ENCODE data around the gene RRP1.

The RRP1 gene

DNA sequence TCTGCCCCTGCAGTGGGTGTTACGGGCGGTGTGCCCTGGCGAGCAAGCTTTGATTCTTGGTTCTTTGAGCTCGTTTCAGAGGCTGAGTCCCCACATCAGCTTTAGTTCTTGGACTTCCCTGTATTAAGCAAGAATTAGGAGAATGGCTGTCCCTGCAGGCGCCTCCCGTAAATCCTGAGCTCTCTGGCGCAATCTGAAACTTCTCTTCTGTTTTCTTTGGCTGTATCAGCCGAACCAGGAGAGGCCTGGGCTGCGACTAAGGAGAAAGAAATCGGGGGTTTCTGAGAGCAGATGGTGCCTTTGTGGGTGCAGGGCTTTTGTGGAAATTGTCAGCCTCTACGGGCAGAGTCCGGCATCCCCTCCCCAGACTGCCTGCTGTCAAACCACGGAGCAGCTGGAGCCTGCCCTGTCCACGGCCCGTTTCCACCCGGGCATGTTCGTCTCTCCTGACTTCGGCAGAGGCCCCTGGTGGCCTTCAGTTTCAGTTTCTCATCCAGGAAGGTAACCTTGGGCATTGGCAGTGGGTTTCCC, 31.2 kb upstream of the RRP1 start:
- no peak for DNase-seq (ENCODE audit: low read depth in 2 of 3, low spot score in 2 of 3)

DNA sequence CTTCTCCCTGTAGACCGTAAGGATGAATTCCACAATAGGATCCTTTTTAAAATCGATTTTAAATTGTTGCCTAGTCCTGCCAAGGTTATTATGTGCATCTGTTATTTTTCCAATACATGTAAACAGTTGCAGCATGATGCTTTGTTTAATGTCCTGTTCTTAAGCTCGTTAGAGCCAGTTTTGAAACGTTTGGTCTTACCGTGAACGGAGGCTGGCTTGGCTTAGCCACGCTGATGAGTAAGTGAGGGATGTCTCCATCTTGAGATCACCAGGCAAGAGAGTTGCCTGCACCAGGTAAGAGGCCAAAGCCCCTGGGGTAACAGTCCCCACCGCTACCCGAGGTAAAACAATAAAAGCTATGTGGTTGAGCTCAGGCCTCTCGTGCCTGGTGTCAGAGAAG, 30.6 kb upstream of the RRP1 start:
- DNase-seq (ENCODE audit: low read depth in 2 of 3, low spot score in 2 of 3): no peak

- DNase-seq (ENCODE audit: low read depth in 2 of 3, low spot score in 2 of 3): no peak
Measured at GRCh38 chr21:43759651-43760050, 29.7 kb upstream of the RRP1 start.

GRCh38 chr21:43760391-43760958, 28.9 kb upstream of the RRP1 start:
- DNase-seq (ENCODE audit: low read depth in 2 of 3, low spot score in 2 of 3): no peak

- no peak for DNase-seq (ENCODE audit: low read depth in 2 of 3, low spot score in 2 of 3)
Measured at GRCh38 chr21:43761886-43762285, 27.5 kb upstream of the RRP1 start.

DNA sequence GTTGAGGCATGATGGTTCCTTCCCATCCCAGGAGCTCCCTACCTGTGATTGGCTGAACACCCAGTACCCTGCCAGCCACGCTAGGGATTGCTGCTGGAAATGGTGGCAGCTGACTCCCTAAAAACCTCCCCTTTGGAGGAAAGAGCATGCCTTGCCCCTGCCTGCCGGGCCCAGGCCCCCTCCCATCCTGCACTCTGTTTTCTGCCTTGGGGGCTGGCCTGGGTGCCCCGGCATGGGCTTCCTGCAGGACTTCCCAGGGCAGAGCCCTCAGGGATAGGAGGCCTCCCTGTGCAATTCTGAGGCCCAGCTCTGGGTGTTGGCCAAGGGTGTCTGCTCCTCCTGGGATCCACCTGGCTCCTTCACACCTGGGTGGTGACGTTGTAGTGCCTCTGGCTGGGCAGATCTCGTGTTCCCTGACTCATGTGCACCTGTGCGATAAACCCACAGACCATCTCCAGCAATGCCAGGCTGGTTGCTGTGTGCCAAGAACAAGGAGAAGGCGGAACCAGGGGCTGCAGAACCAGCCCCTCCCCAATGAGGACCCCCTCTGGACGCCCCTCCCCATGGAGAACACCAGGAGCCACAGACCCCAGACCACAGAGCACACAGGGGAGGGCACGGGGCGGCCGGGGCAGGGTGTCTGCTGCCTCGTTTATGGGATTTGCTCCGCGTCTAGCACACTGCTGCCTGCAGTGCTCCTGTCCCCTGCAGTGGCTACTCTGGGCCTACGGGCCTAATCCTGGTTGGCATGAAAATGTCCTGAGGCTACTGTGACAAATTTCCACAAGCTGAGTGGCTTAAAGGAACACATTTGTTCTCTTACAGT, 26.9 kb upstream of the RRP1 start:
- DNase-seq (ENCODE audit: low read depth in 2 of 3, low spot score in 2 of 3): no peak

DNA sequence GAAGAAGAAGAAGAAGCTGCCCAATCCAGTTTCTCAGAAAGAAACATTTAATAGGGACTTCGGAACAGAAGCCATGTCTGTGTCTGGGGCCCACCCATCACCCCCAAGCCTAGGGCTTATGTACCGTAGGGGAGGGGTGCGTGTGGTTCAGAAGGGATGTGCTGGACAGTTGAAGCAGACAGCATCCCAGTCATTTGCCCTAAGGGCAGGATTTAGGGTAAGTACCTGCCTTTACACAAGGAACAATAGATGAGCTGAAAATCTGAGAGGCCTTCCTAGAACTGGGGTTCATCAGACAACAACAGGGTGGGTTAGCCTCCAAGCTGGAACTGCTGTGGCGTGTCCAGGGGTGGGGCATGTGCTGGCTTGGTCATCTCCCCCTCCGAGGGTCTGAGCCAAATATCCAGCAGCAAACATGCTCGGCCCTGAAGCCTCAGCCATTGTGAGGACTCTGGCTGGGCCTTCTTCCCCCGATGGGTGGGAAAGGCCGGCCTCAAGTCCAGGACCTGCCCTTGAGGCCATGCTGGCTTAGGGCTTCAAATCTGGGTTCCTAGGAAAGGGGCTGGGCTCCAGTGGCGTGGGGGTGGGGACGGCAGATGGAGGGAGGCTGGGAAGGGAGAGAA, 25.4 kb upstream of the RRP1 start:
- DNase-seq (ENCODE audit: low read depth in 2 of 3, low spot score in 2 of 3): no peak

DNA sequence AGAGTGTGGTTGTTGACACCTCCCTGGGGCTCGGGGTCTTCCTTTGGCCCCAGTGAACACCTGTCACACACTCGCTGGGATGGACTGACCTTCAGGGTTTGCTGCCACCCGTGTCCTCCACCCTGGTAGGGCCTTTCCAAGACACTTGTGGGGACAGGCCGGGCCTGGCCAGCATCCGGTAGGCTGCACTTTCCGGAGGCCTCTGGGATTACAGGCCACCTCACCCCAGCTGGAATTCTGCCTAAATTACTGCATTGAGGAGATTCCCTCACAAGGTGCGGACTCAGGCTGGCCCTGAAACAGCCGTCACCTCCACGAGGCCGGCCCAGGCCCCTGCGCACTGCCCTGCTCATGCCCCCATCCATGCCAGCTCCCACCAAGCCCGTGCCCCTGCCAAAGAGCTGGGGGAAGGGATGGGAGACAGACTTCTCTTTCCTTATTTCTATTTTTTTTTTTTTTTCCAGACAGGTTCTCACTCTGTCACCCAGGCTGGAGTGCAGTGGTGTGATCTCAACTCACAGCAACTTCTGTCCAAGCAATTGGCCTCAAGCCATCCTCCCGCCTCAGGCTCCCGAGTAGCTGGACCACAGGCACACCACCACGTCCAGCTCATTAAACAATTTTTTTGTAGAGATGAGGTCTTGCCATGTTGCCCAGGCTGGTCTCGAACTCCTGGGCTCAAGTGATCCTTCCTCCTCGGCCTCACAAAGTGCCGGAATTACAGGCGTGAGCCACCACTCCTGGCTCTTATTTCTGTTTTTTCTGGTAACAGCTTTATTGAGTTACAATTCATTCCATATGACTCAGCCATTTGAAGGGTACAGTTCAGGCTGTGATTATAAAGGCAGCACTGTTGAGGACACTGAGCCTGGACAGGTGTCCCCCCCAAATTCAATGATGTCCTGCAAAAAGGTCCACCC, 24.5 kb upstream of the RRP1 start:
- no peak for DNase-seq (ENCODE audit: low read depth in 2 of 3, low spot score in 2 of 3)

DNA sequence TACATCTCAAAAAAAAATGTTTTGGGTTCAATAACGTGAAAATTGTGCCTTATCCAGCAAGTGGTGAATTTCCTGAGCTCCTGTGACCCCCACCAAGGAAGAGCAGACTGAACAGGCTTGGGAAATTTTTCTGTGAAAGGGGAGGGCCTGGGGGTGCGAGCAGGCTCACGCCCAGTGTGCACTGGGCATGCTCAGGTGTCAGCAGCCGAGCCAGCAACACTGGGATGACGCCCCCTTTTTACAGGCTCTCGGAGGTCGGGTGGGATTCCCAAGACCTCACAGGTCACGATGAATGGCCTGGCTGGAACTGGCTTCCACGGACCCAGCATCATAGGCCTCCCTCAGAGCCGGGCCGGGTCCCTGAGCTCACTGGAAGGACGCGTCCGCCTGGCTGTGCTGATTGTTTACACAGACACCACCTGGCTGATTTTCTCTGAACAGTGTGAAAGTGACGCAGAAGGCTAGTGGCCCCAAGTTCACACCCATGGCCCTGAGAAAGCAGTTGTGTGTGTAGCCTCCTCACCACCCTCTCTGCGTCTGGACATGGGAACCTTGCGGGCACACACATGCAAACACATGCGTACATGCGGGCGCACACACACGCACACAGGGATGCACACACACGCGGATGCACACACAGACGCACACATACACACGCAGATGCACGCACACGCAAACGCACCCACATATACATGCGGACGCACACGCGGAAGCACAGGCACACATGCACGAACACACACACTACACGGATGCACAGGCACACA, 22.5 kb upstream of the RRP1 start:
- DNase-seq (ENCODE audit: low read depth in 2 of 3, low spot score in 2 of 3): no peak

DNA sequence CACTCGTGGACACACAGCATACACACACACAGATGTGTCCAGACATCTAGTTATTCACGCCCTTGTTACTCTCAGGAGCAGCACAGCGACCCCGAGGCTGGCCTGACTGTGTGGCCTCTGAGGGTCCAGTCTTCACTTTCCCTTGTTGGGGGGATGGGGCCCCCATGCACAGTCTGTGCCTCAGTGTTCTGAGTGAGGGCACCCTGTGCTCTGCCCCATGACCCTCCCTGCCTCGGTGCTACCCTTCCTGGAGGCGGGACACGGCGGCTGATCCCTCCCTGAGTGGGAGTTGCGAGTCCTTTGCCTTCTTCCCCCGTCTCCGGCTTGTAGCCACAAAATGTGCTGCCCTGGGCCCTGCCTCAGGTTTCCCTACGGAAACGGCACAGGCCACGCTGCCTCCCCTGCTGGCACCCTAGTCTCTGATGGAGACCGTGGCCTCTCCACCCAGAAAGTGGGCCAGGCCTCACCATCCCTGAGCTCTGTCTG, 21.8 kb upstream of the RRP1 start:
- no peak for DNase-seq (ENCODE audit: low read depth in 2 of 3, low spot score in 2 of 3)

- DNase-seq (ENCODE audit: low read depth in 2 of 3, low spot score in 2 of 3): no peak
Measured at GRCh38 chr21:43767984-43768867, 21.2 kb upstream of the RRP1 start.

GRCh38 chr21:43768868-43769167, 20.6 kb upstream of the RRP1 start:
- DNase-seq (ENCODE audit: low read depth in 2 of 3, low spot score in 2 of 3): no peak

- DNase-seq (ENCODE audit: low read depth in 2 of 3, low spot score in 2 of 3): no peak
Measured at GRCh38 chr21:43769325-43769958, 19.9 kb upstream of the RRP1 start.

- DNase-seq (ENCODE audit: low read depth in 2 of 3, low spot score in 2 of 3): no peak
Measured at GRCh38 chr21:43770066-43770655, 19.2 kb upstream of the RRP1 start.

DNA sequence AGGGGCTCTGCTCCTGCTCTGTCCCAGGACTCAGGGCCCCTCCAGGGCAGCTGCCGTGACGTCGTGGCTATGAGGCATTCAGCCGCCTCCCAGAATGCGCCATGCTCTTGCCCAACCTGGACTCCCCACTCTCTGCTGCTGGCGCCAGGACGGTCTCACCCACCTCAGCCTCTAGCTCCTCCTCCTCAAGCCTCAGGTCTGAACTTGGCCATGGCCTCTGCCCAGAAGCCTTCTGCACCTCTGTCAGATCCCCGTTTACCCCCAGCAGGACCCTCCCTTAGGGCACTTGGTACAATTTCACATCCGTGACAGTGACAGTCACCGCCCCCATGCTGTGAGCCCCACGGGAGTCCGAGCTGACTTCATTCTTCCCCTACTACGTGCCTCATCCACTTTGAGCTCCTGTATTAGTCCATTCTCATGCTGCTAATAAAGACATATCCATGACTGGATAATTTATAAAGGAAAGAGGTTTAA, 18.1 kb upstream of the RRP1 start:
- DNase-seq (ENCODE audit: low read depth in 2 of 3, low spot score in 2 of 3): no peak

- DNase-seq (ENCODE audit: low read depth in 2 of 3, low spot score in 2 of 3): no peak
Measured at GRCh38 chr21:43771698-43772424, 17.5 kb upstream of the RRP1 start.

- no peak for DNase-seq (ENCODE audit: low read depth in 2 of 3, low spot score in 2 of 3)
Measured at GRCh38 chr21:43772425-43772821, 17.0 kb upstream of the RRP1 start.

DNA sequence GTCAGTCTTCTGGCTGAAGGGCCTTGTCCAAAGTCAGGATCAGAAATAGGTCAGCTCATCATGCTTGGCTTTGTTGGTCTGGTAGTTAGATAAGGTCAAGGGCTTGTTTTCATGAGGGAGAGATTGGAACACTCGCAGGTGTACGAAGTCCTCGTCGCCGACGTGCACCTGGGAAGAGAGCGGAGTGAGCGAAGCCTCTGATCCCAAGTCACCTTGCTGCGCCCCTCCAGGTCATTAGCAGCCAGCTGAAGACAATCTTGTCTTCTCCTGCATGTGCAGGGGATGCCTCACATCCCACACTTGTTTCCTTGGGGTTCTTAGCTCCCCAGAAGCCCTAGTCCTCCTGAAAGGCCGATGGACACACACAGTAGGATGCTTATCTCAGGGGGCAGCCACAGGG, 15.2 kb upstream of the RRP1 start:
- DNase-seq (ENCODE audit: low read depth in 2 of 3, low spot score in 2 of 3): no peak

Data from activated CD8-positive, alpha-beta memory T cell treated with anti-CD3 and anti-CD28 coated beads for 48 hours (primary cell).